CD4-positive, alpha-beta T cell (primary cell): Measurements from ENCODE around the gene BORCS8. TPM values are rescaled to one million over a fixed set of nuclear protein-coding genes. Genes with fewer than 3 reads are reported as not detected.

Experiments
- ATAC-seq: fragments of 200-7000 bp; cut with Tn5 transposase; one replicate; pipeline ENCODE4 v1.10.0; 2022; ENCODE audit warnings: mild to moderate bottlenecking; ENCODE audit not compliant: poor library complexity
- CTCF ChIA-PET: fragments of 350-600 bp; sonication (Branson Sonifier 250); formaldehyde crosslinking; loops from one replicate; lab custom pipeline; 2021; ENCODE audit warnings: antibody characterized with exemption, inconsistent platforms; lab: Charles Lee
- POLR2A ChIA-PET: fragments of 350-600 bp; sonication (Branson Sonifier 250); formaldehyde crosslinking; loops from one replicate; lab custom pipeline; 2021; ENCODE audit warnings: antibody characterized with exemption, inconsistent platforms; lab: Charles Lee
- DNase-seq, 14 experiments: peaks; one replicate each; pipeline ENCODE4 v3.0.0-alpha.2; 2013 to 2020; ENCODE audit warnings: mixed read lengths in 2 of 14
- H3K27ac ChIP-seq, 2 donors: one replicate each; pipeline versions ENCODE4 v1.5.1 to v1.7.0; 2013; ENCODE audit warnings: low read length in 2 of 2, low read depth in 1 of 2, mild to moderate bottlenecking in 1 of 2
- H3K27me3 ChIP-seq, 2 experiments: 1 replicate in 1 of 2; 2 replicates in 1 of 2; pipeline versions ENCODE4 v1.6.1 to v1.7.0; 2013; ENCODE audit warnings: low read length in 2 of 2, control low read depth in 1 of 2, mild to moderate bottlenecking in 1 of 2, moderate library complexity in 1 of 2; ENCODE audit not compliant: insufficient read depth in 2 of 2, control insufficient read depth in 1 of 2
- H3K36me3 ChIP-seq: one replicate; pipeline ENCODE4 v1.6.1; 2013; ENCODE audit warnings: low read length, control low read depth; ENCODE audit not compliant: insufficient read depth
- H3K4me1 ChIP-seq: one replicate; pipeline ENCODE4 v1.6.1; 2013; ENCODE audit warnings: low read length, control low read depth; ENCODE audit not compliant: insufficient read depth
- H3K4me3 ChIP-seq: one replicate; pipeline ENCODE4 v1.5.1; 2013; ENCODE audit warnings: mild to moderate bottlenecking, low read length, moderate library complexity
- H3K9me3 ChIP-seq, 2 experiments: 1 replicate in 1 of 2; 2 replicates in 1 of 2; pipeline versions ENCODE4 v1.6.1 to v1.7.0; 2013; ENCODE audit warnings: low read length in 2 of 2, mild to moderate bottlenecking in 2 of 2, control low read depth in 1 of 2, moderate library complexity in 1 of 2; ENCODE audit not compliant: control insufficient read depth in 1 of 2, insufficient read depth in 1 of 2
- H3K27ac Mint-ChIP-seq: one replicate; pipeline ENCODE4 v1.8.0; 2020; ENCODE audit warnings: mixed read lengths
- H3K27me3 Mint-ChIP-seq: one replicate; pipeline ENCODE4 v1.8.0; 2021; ENCODE audit warnings: mixed read lengths
- H3K36me3 Mint-ChIP-seq: one replicate; pipeline ENCODE4 v1.8.0; 2021; ENCODE audit warnings: low read depth, mixed read lengths
- H3K4me1 Mint-ChIP-seq: one replicate; pipeline ENCODE4 v1.8.0; 2021; ENCODE audit warnings: low read depth, mixed read lengths
- H3K4me3 Mint-ChIP-seq: one replicate; pipeline ENCODE4 v1.8.0; 2020; ENCODE audit warnings: mild to moderate bottlenecking, mixed read lengths
- H3K9me3 Mint-ChIP-seq: one replicate; pipeline ENCODE4 v1.8.0; 2020; ENCODE audit warnings: mixed read lengths
- CTCF ChIP-seq: fragments of 200-600 bp; IDR thresholded peaks from one replicate; pipeline ENCODE4 v1.8.0; 2022; ENCODE audit warnings: antibody characterized with exemption, mild to moderate bottlenecking
- intact Hi-C, 2 experiments: fragments of 100-400 bp; cut with DNase I in 1 of 2; cut with micrococcal nuclease in 1 of 2; formaldehyde crosslinking; loops; one replicate each; pipeline versions ENCODE4 v1.15.1 to v1.9.0; 2023 to 2025; cut with DNase I, micrococcal nuclease
- total RNA-seq, 174 experiments: library from RNA in 2 of 174; stranded (reverse) in 2 of 174; gene quantifications; one replicate each; pipeline ENCODE4 v1.2.3 and lab custom pipeline; 2021 to 2026

Gene BORCS8
- total RNA-seq, 2 experiments from 2014 or later, result 12.0 to 15.0 TPM

GRCh38 chr19:19145281-19145680 lies 46.7 kb downstream of the BORCS8 start:
- TF ChIP-seq CTCF, result no peak
- ATAC-seq (no peak), DNase-seq (peak in 1 of 14 experiments; percentile 32)
- Mint-ChIP-seq H3K36me3 (peaks cover 20% of the 10 kb centered on the region), H3K4me3 (no peak overlapping the region), H3K9me3 (no peaks in the 10 kb centered on the region), H3K4me1 (no peaks in the 10 kb centered on the region), H3K27ac (no peak overlapping the region), H3K27me3 (no peaks in the 10 kb centered on the region)
- H3K27me3 ChIP-seq, result no peaks in the 10 kb centered on the region
- no peak overlapping the region for H3K27ac ChIP-seq
- H3K9me3 ChIP-seq, result no peaks in the 10 kb centered on the region
- H3K36me3 ChIP-seq, result peaks cover 22% of the 10 kb centered on the region
- intact Hi-C loops, result no loop called here
- CTCF ChIA-PET, result interaction anchor here (0.6 to 1.5 kb wide), 11 partner anchors 10 to 346 kb away, joined by 3 to 15 read pairs (median 4); partner anchors contain the start of genes BORCS8, MEF2B and SLC25A42
- no peak overlapping the region for H3K4me3 ChIP-seq
- peaks cover 8% of the 10 kb centered on the region for H3K4me1 ChIP-seq
- POLR2A ChIA-PET, result no interaction called here

GRCh38 chr19:19142347-19142746 lies 49.6 kb downstream of the BORCS8 start:
- no peaks in the 10 kb centered on the region for H3K9me3 Mint-ChIP-seq
- intact Hi-C loops, result loop anchor here in 1 of 2 experiments (5.0 kb wide), 1 partner anchor 175 kb away; no protein-coding TSS in a partner anchor
- peaks cover 1% of the 10 kb centered on the region for H3K36me3 Mint-ChIP-seq
- TF ChIP-seq CTCF, result no peak
- CTCF ChIA-PET, result no interaction called here
- Histone ChIP-seq H3K36me3 (peaks cover 9% of the 10 kb centered on the region), H3K9me3 (no peaks in the 10 kb centered on the region), H3K4me3 (no peak overlapping the region), H3K27me3 (no peaks in the 10 kb centered on the region), H3K27ac (no peak overlapping the region), H3K4me1 (peaks cover 27% of the 10 kb centered on the region)
- H3K4me1 Mint-ChIP-seq, result peaks cover 21% of the 10 kb centered on the region
- H3K27ac Mint-ChIP-seq, result no peak overlapping the region
- ATAC-seq (no peak), DNase-seq (no peak)
- H3K27me3 Mint-ChIP-seq, result no peaks in the 10 kb centered on the region
- no peak overlapping the region for H3K4me3 Mint-ChIP-seq
- POLR2A ChIA-PET, result no interaction called here

GRCh38 chr19:19140476-19140875 lies 51.5 kb downstream of the BORCS8 start:
- Histone ChIP-seq H3K36me3 (no peaks in the 10 kb centered on the region), H3K27ac (no peak overlapping the region), H3K9me3 (no peaks in the 10 kb centered on the region), H3K27me3 (no peaks in the 10 kb centered on the region), H3K4me3 (no peak overlapping the region), H3K4me1 (peaks cover 25% of the 10 kb centered on the region)
- H3K36me3 Mint-ChIP-seq, result no peaks in the 10 kb centered on the region
- H3K27me3 Mint-ChIP-seq, result no peaks in the 10 kb centered on the region
- POLR2A ChIA-PET, result interaction anchor here (0.8 kb wide), 1 partner anchor 29 kb away, joined by 3 read pairs; the partner anchor contains the start of gene MEF2B
- peaks cover 28% of the 10 kb centered on the region for H3K4me1 Mint-ChIP-seq
- DNase-seq (no peak), ATAC-seq (no peak)
- no peak overlapping the region for H3K4me3 Mint-ChIP-seq
- intact Hi-C loops, result loop anchor here in 1 of 2 experiments (5.0 kb wide), 1 partner anchor 177 kb away; no protein-coding TSS in a partner anchor
- TF ChIP-seq CTCF, result no peak
- no peak overlapping the region for H3K27ac Mint-ChIP-seq
- no peaks in the 10 kb centered on the region for H3K9me3 Mint-ChIP-seq
- CTCF ChIA-PET, result interaction anchor here (1.4 kb wide), 1 partner anchor 85 kb away, joined by 3 read pairs; no protein-coding TSS in a partner anchor
